GM19372 (cell line): ENCODE data around the gene SNAPC2.
"Not testable (repeated sequence)": the region's sequence is repeated elsewhere in the genome, so short reads cannot be mapped to it uniquely, and the experiment has no call there.

Experiments
- ATAC-seq: cut with Tn5 transposase; IDR thresholded peaks from one replicate; pipeline ENCODE4 v1.9.1; 2021; ENCODE audit warnings: mild to moderate bottlenecking, low read depth, moderate library complexity; ENCODE audit not compliant: unreplicated experiment

The SNAPC2 gene

GRCh38 chr19:7908078-7908699, 11.9 kb upstream of the SNAPC2 start:
- ATAC-seq: no peak

- no peak for ATAC-seq
Observed at GRCh38 chr19:7908742-7909461, 11.2 kb upstream of the SNAPC2 start.

- ATAC-seq: no peak
Observed at GRCh38 chr19:7909471-7910067, 10.6 kb upstream of the SNAPC2 start.

- ATAC-seq: no peak
Observed at GRCh38 chr19:7910321-7911161, 9.6 kb upstream of the SNAPC2 start.

- no peak for ATAC-seq
Observed at GRCh38 chr19:7911508-7912143, 8.5 kb upstream of the SNAPC2 start.

- no peak for ATAC-seq
Observed at GRCh38 chr19:7912144-7912696, 7.9 kb upstream of the SNAPC2 start.

- ATAC-seq: no peak
Observed at GRCh38 chr19:7912697-7913564, 7.2 kb upstream of the SNAPC2 start.

- ATAC-seq: no peak
Observed at GRCh38 chr19:7913652-7914051, 6.5 kb upstream of the SNAPC2 start.

GRCh38 chr19:7914099-7914498, 6.0 kb upstream of the SNAPC2 start:
- ATAC-seq: no peak

- no peak for ATAC-seq
Observed at GRCh38 chr19:7914598-7915045, 5.5 kb upstream of the SNAPC2 start, which contains the start of gene TGFBR3L. TSS of gene TGFBR3L (plus strand) at chr19:7914830.

- ATAC-seq: no peak
Observed at GRCh38 chr19:7915250-7916102, 4.7 kb upstream of the SNAPC2 start.

- ATAC-seq: no peak
Observed at GRCh38 chr19:7916103-7916954, 3.8 kb upstream of the SNAPC2 start.

GRCh38 chr19:7916955-7917266, 3.2 kb upstream of the SNAPC2 start:
- ATAC-seq: no peak

GRCh38 chr19:7917267-7918061, 2.7 kb upstream of the SNAPC2 start:
- no peak for ATAC-seq

GRCh38 chr19:7918062-7918614, 2.0 kb upstream of the SNAPC2 start:
- ATAC-seq: not testable (repeated sequence)

GRCh38 chr19:7918615-7919421, 1.3 kb upstream of the SNAPC2 start:
- no peak for ATAC-seq
